ENCODE data around the gene ENOX1.
"Not testable (repeated sequence)": the region's sequence is repeated elsewhere in the genome, so short reads cannot be mapped to it uniquely, and the experiment has no call there.

Gene ENOX1

GRCh38 chr13:43185226-43185625, 601.5 kb downstream of the ENOX1 start:
- no peak for TF ChIP-seq CTCF (IDR thresholded peaks at IDR 0.05; ENCODE audit: extremely low read depth, insufficient read depth, missing control alignments)
- peak; percentile 12 for DNase-seq (ENCODE audit: low spot score)
- in situ Hi-C loops (cut with MboI; ENCODE audit: low pct_unique_long_range_greater_than_20kb, low sequenced_read_pairs, unreplicated experiment): no loop called here

- DNase-seq (ENCODE audit: low spot score): no peak
- TF ChIP-seq CTCF (IDR thresholded peaks at IDR 0.05; ENCODE audit: extremely low read depth, insufficient read depth, missing control alignments): no peak
- in situ Hi-C loops (cut with MboI; ENCODE audit: low pct_unique_long_range_greater_than_20kb, low sequenced_read_pairs, unreplicated experiment): no loop called here
Measured at GRCh38 chr13:43180837-43181236, 605.9 kb downstream of the ENOX1 start.

GRCh38 chr13:43180036-43180660, 606.6 kb downstream of the ENOX1 start:
- in situ Hi-C loops (cut with MboI; ENCODE audit: low pct_unique_long_range_greater_than_20kb, low sequenced_read_pairs, unreplicated experiment): no loop called here
- DNase-seq (ENCODE audit: low spot score): no peak
- TF ChIP-seq CTCF (IDR thresholded peaks at IDR 0.05; ENCODE audit: extremely low read depth, insufficient read depth, missing control alignments): no peak

GRCh38 chr13:43171489-43171888, 615.3 kb downstream of the ENOX1 start:
- no peak for TF ChIP-seq CTCF (IDR thresholded peaks at IDR 0.05; ENCODE audit: extremely low read depth, insufficient read depth, missing control alignments)
- no peak for DNase-seq (ENCODE audit: low spot score)
- in situ Hi-C loops (cut with MboI; ENCODE audit: low pct_unique_long_range_greater_than_20kb, low sequenced_read_pairs, unreplicated experiment): no loop called here

GRCh38 chr13:43170506-43170905, 616.3 kb downstream of the ENOX1 start:
- in situ Hi-C loops (cut with MboI; ENCODE audit: low pct_unique_long_range_greater_than_20kb, low sequenced_read_pairs, unreplicated experiment): no loop called here
- no peak for TF ChIP-seq CTCF (IDR thresholded peaks at IDR 0.05; ENCODE audit: extremely low read depth, insufficient read depth, missing control alignments)
- DNase-seq (ENCODE audit: low spot score): no peak

GRCh38 chr13:43168434-43168833, 618.3 kb downstream of the ENOX1 start:
- DNase-seq (ENCODE audit: low spot score); in situ Hi-C loops (cut with MboI; ENCODE audit: low pct_unique_long_range_greater_than_20kb, low sequenced_read_pairs, unreplicated experiment): not testable (repeated sequence)

GRCh38 chr13:43167731-43168130, 619.0 kb downstream of the ENOX1 start:
- DNase-seq (ENCODE audit: low spot score): no peak
- no peak for TF ChIP-seq CTCF (IDR thresholded peaks at IDR 0.05; ENCODE audit: extremely low read depth, insufficient read depth, missing control alignments)
- in situ Hi-C loops (cut with MboI; ENCODE audit: low pct_unique_long_range_greater_than_20kb, low sequenced_read_pairs, unreplicated experiment): no loop called here
